SK-N-SH (cell line): ENCODE results near the gene ZNF283. TPM values are rescaled to one million over a fixed set of nuclear protein-coding genes. Genes with fewer than 3 reads are reported as not detected.

Experiments
- CTCF ChIA-PET: fragments of 300-600, 350-600 bp; formaldehyde crosslinking; extraction: SDS; loops from one replicate; lab custom pipeline; 2021; lab: Yijun Ruan, JAX
- POLR2A ChIA-PET: fragments of 350-600 bp; sonication (Branson Sonifier 250); formaldehyde crosslinking; extraction: SDS; loops from one replicate; lab custom pipeline; 2020; ENCODE audit warnings: antibody characterized with exemption, inconsistent platforms; lab: Yijun Ruan, JAX
- DNase-seq: peaks from one replicate; pipeline ENCODE4 v3.0.0; 2012
- H2AFZ ChIP-seq: fragments of 200-600 bp; sonication (generic); 2 replicates; pipeline ENCODE4 v1.8.1; 2016; ENCODE audit warnings: antibody characterized with exemption, mild to moderate bottlenecking, low read depth
- H3F3A ChIP-seq: fragments of 200-600 bp; sonication (generic); replicated peaks from 2 replicates; pipeline ENCODE3; 2016; ENCODE audit warnings: antibody characterized with exemption, mild to moderate bottlenecking; ENCODE audit not compliant: insufficient read depth
- H3K27ac ChIP-seq, 2 experiments: fragments of 200-500 bp in 1 of 2; fragments of 200-600 bp in 1 of 2; sonication (Bioruptor generic) in 1 of 2; sonication (generic), shearing (Covaris generic) in 1 of 2; 2 replicates each; pipeline versions ENCODE4 v1.5.1 to v1.6.1; 2014 to 2016; ENCODE audit warnings: low read depth in 2 of 2, inconsistent platforms in 1 of 2, low read length in 1 of 2, mild to moderate bottlenecking in 1 of 2, mixed read lengths in 1 of 2
- H3K27me3 ChIP-seq: fragments of 200-600 bp; sonication (generic), shearing (Covaris generic); 2 replicates; pipeline ENCODE4 v1.6.1; 2016; ENCODE audit warnings: mixed run types; ENCODE audit not compliant: insufficient read depth
- H3K36me3 ChIP-seq, 2 experiments: fragments of 200-500 bp in 1 of 2; fragments of 200-600 bp in 1 of 2; sonication (Bioruptor generic) in 1 of 2; sonication (generic) in 1 of 2; replicated peaks in 1 of 2; 2 replicates each; pipeline versions ENCODE3 to v1.5.1; 2014 to 2016; ENCODE audit warnings: low read length in 1 of 2, mild to moderate bottlenecking in 1 of 2; ENCODE audit not compliant: insufficient read depth in 2 of 2, control insufficient read depth in 1 of 2
- H3K4me1 ChIP-seq, 2 experiments: fragments of 200-500 bp in 1 of 2; fragments of 200-600 bp in 1 of 2; sonication (Bioruptor generic) in 1 of 2; sonication (generic), shearing (Covaris generic) in 1 of 2; 2 replicates each; pipeline versions ENCODE4 v1.5.1 to v1.6.1; 2014 to 2016; ENCODE audit warnings: low read depth in 1 of 2, low read length in 1 of 2, mixed run types in 1 of 2; ENCODE audit not compliant: insufficient read depth in 2 of 2, control insufficient read depth in 1 of 2
- H3K4me2 ChIP-seq: fragments of 200-600 bp; sonication (generic), shearing (Covaris generic); 2 replicates; pipeline ENCODE4 v1.6.1; 2017; ENCODE audit warnings: mixed run types
- H3K4me3 ChIP-seq, 2 experiments: fragments of 200-500 bp in 1 of 2; fragments of 200-600 bp in 1 of 2; sonication (Bioruptor generic) in 1 of 2; sonication (generic), shearing (Covaris generic) in 1 of 2; 2 replicates each; pipeline versions ENCODE4 v1.5.1 to v1.8.1; 2014 to 2016; ENCODE audit warnings: low read depth in 2 of 2, inconsistent platforms in 1 of 2, low read length in 1 of 2, mild to moderate bottlenecking in 1 of 2, mixed read lengths in 1 of 2, moderate library complexity in 1 of 2
- H3K79me2 ChIP-seq: fragments of 200-600 bp; sonication (generic); 2 replicates; pipeline ENCODE4 v1.8.1; 2017; ENCODE audit warnings: mild to moderate bottlenecking; ENCODE audit not compliant: insufficient read depth
- H3K9ac ChIP-seq: fragments of 200-600 bp; sonication (generic); 2 replicates; pipeline ENCODE4 v1.6.1; 2017; ENCODE audit warnings: mixed run types
- H3K9me2 ChIP-seq: fragments of 200-600 bp; sonication (generic); 2 replicates; pipeline ENCODE4 v1.6.1; 2017; ENCODE audit warnings: mixed run types
- H3K9me3 ChIP-seq: fragments of 200-600 bp; sonication (generic); 2 replicates; pipeline ENCODE4 v1.6.1; 2017; ENCODE audit warnings: mixed run types, mild to moderate bottlenecking, moderate library complexity
- H4K20me1 ChIP-seq: fragments of 200-600 bp; sonication (generic); 2 replicates; pipeline ENCODE4 v1.6.1; 2017; ENCODE audit warnings: mild to moderate bottlenecking, mixed run types; ENCODE audit not compliant: insufficient read depth
- CHD2 ChIP-seq: fragments of 150-350 bp; IDR thresholded peaks from 2 replicates; pipeline ENCODE4 v1.6.1; 2018; ENCODE audit warnings: low read length; ENCODE audit not compliant: partially characterized antibody
- FOSL2 ChIP-seq: IDR thresholded peaks from 2 replicates; pipeline ENCODE4 v1.4.0; 2012; ENCODE audit warnings: low read depth, mild to moderate bottlenecking, moderate library complexity, borderline replicate concordance
- MEF2A ChIP-seq: IDR thresholded peaks from 2 replicates; pipeline ENCODE4 v1.4.0; 2012; ENCODE audit warnings: low read depth, borderline replicate concordance
- NRF1 ChIP-seq: IDR thresholded peaks from 2 replicates; pipeline ENCODE4 v1.6.1; 2012; ENCODE audit warnings: low read depth, mild to moderate bottlenecking, low read length
- RAD21 ChIP-seq: IDR thresholded peaks from 2 replicates; pipeline ENCODE4 v1.6.1; 2012; ENCODE audit warnings: mild to moderate bottlenecking, low read length
- RCOR1 ChIP-seq: fragments of 150-350 bp; IDR thresholded peaks from 2 replicates; pipeline ENCODE4 v1.6.1; 2017; ENCODE audit warnings: antibody characterized with exemption, low read length
- RXRA ChIP-seq: IDR thresholded peaks from 2 replicates; pipeline ENCODE4 v1.4.0; 2012; ENCODE audit warnings: low read depth, mild to moderate bottlenecking, borderline replicate concordance
- TAF1 ChIP-seq: IDR thresholded peaks from 2 replicates; pipeline ENCODE4 v1.6.1; 2012; ENCODE audit warnings: low read depth, mild to moderate bottlenecking, low read length, moderate library complexity, borderline replicate concordance
- WGBS: methylation state at CpG from one replicate; pipeline ENCODE4 v1.1.6; 2017; ENCODE audit warnings: low lambda C conversion rate; 5-methylcytosine and 5-hydroxymethylcytosine counted together
- polyA plus RNA-seq, 3 experiments: library from polyadenylated mRNA; depleted of rRNA; stranded (reverse); fragments of >200 nt; gene quantifications; 2 replicates each; pipeline ENCODE4 v1.2.3, GENCODE V29; 2012
- TF ChIP-seq, protein P1 (sequence below): IDR thresholded peaks from 2 replicates; pipeline ENCODE4 v1.4.0; 2012; ENCODE audit warnings: low read depth, borderline replicate concordance

ZNF283 gene
- polyA plus RNA-seq, 1 of the 3 experiments (the other 2 are of a cell fraction) = 1.6 TPM

- no peaks in the 10 kb centered on the region for H3K4me1 ChIP-seq
- H3K27me3 ChIP-seq = no peaks in the 10 kb centered on the region
- H2AFZ ChIP-seq = no peak overlapping the region
- no peaks in the 10 kb centered on the region; the same call in 1 of the 2 replicates for H3K9me2 ChIP-seq
- no peak for DNase-seq
- no peak overlapping the region for H3K4me2 ChIP-seq
- H3K36me3 ChIP-seq = peaks cover 0 to 2% of the 10 kb centered on the region in 2 experiments
- no peaks in the 10 kb centered on the region for H3F3A ChIP-seq
- WGBS = 46% methylated on average over 5 of the region's 5 CpGs
- POLR2A ChIA-PET = no interaction called here
- no peak overlapping the region for H3K27ac ChIP-seq
- H3K4me3 ChIP-seq = no peak overlapping the region
- no peak for TF ChIP-seq MEF2A
- TF ChIP-seq NRF1 = no peak
- no peaks in the 10 kb centered on the region for H4K20me1 ChIP-seq
- H3K9ac ChIP-seq = no peak overlapping the region
- no peaks in the 10 kb centered on the region for H3K79me2 ChIP-seq
- peaks cover 44% of the 10 kb centered on the region for H3K9me3 ChIP-seq
- CTCF ChIA-PET = no interaction called here
Observed at GRCh38 chr19:43872547-43873336, 45.6 kb downstream of the ZNF283 start.

DNA sequence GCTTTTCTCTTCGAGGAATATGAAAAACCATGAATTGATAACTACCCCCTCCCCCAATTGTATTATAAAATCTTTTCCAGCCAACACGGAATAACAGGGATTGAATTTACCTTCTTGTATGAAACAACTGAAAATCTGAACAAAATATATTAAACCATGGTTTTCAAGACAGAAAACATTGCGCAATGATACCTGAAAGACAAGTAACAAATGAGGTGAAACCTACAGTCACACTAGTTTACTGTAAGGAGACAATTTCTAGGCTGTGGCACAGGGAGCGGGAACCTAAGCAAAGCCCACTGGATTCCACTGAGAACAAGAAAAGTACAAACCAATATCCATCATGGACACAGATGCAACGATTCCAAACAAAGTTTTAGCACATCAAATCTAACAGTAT lies 53.4 kb downstream of the ZNF283 start:
- no peaks in the 10 kb centered on the region for H3K79me2 ChIP-seq
- ChIA-PET CTCF (no interaction called here), POLR2A (no interaction called here)
- no peaks in the 10 kb centered on the region for H4K20me1 ChIP-seq
- no peak overlapping the region for H3K9ac ChIP-seq
- no peak overlapping the region for H3K4me3 ChIP-seq
- WGBS = 38% methylated on average over 5 of the region's 5 CpGs
- H3K4me2 ChIP-seq = no peak overlapping the region
- H3K4me1 ChIP-seq = no peaks in the 10 kb centered on the region
- H3K9me2 ChIP-seq = no peaks in the 10 kb centered on the region
- H3K27ac ChIP-seq = no peak overlapping the region
- no peaks in the 10 kb centered on the region for H3F3A ChIP-seq
- H3K9me3 ChIP-seq = peaks cover 20% of the 10 kb centered on the region; the same call in 1 of the 2 replicates
- peaks cover 0 to 3% of the 10 kb centered on the region in 2 experiments for H3K36me3 ChIP-seq
- H2AFZ ChIP-seq = no peak overlapping the region
- DNase-seq = no peak
- H3K27me3 ChIP-seq = no peaks in the 10 kb centered on the region
- TF ChIP-seq TAF1 (no peak), RXRA (no peak), MEF2A (no peak), CHD2 (no peak), RAD21 (no peak), FOSL2 (no peak), RCOR1 (no peak)
- TF ChIP-seq, protein P1, sequence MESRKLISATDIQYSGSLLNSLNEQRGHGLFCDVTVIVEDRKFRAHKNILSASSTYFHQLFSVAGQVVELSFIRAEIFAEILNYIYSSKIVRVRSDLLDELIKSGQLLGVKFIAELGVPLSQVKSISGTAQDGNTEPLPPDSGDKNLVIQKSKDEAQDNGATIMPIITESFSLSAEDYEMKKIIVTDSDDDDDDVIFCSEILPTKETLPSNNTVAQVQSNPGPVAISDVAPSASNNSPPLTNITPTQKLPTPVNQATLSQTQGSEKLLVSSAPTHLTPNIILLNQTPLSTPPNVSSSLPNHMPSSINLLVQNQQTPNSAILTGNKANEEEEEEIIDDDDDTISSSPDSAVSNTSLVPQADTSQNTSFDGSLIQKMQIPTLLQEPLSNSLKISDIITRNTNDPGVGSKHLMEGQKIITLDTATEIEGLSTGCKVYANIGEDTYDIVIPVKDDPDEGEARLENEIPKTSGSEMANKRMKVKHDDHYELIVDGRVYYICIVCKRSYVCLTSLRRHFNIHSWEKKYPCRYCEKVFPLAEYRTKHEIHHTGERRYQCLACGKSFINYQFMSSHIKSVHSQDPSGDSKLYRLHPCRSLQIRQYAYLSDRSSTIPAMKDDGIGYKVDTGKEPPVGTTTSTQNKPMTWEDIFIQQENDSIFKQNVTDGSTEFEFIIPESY = no peak
